GM21786 (cell line): Measurements from ENCODE around the gene TECPR2.
"Not testable (repeated sequence)": the region's sequence is repeated elsewhere in the genome, so short reads cannot be mapped to it uniquely, and the experiment has no call there.

ENCODE experiments used
- ATAC-seq: cut with Tn5 transposase; IDR thresholded peaks from one replicate; pipeline ENCODE4 v1.9.1; 2021; ENCODE audit not compliant: unreplicated experiment

The TECPR2 gene

GRCh38 chr14:102548616-102549240 is 186.0 kb downstream of the TECPR2 start:
- ATAC-seq = no peak

GRCh38 chr14:102550927-102551401 is 188.2 kb downstream of the TECPR2 start:
- ATAC-seq = not testable (repeated sequence)
